ENCODE data around the gene ATP10B. TPM values are rescaled to one million over a fixed set of nuclear protein-coding genes. Genes with fewer than 3 reads are reported as not detected.

Gene ATP10B
- total RNA-seq, 2 experiments from 2014 or later: not detected

DNA sequence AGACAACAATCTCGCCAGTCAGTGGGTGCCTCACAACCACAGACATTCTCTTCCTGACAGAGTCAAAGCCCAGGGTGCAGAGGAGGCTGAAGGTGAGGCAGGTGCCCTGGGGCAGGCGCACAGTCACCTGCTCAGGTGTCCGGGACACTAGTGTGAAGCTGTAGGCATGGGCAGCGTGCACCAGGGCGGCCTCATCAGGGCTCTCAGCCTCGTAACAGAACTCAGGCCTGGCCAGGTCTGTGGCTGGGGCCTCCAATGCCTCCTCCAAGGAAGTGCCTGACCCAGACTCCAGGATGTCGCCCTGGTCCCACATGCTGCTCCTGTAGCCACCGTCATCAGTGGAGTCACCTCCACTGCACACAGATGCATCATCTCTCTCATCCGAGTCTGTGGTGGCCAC, 231.6 kb downstream of the ATP10B start:
- no peak for DNase-seq
- H3K9me3 Mint-ChIP-seq: no peaks in the 10 kb centered on the region

DNA sequence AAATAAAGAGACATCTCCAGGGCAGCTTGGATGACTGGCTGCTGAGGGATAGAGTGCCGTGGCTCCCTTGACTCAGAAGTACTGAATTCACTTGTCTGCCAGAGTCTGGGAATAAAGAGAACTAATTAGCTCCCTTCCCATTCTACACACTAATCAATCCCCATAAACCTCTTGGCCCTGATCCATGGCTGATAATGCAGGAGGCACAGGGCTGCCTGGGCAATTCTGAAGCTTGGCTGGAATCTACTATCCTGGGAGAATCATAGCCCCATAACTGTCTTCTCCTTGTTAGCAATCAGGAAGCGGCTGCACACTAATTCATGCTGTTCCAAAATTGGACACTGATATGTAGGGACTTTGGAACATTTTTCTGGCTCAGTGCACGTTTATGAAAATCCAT, 232.6 kb downstream of the ATP10B start:
- CTCF ChIA-PET: no interaction called here
- Mint-ChIP-seq H3K4me1 (no peaks in the 10 kb centered on the region), H3K9me3 (no peaks in the 10 kb centered on the region), H3K4me3 (no peak overlapping the region), H3K27me3 (peaks cover 8% of the 10 kb centered on the region), H3K36me3 (ENCODE audit: low read depth) (no peaks in the 10 kb centered on the region), H3K27ac (no peak overlapping the region)
- POLR2A ChIA-PET: no interaction called here
- no peak for DNase-seq

More for the DNA sequence above, 231.6 kb downstream of the ATP10B start:
- peaks cover 10% of the 10 kb centered on the region for H3K27me3 Mint-ChIP-seq
- H3K4me3 Mint-ChIP-seq: no peak overlapping the region
- POLR2A ChIA-PET: no interaction called here
- no peaks in the 10 kb centered on the region for H3K36me3 Mint-ChIP-seq (ENCODE audit: low read depth)
- CTCF ChIA-PET: no interaction called here
- no peaks in the 10 kb centered on the region for H3K4me1 Mint-ChIP-seq
- H3K27ac Mint-ChIP-seq: no peak overlapping the region

DNA sequence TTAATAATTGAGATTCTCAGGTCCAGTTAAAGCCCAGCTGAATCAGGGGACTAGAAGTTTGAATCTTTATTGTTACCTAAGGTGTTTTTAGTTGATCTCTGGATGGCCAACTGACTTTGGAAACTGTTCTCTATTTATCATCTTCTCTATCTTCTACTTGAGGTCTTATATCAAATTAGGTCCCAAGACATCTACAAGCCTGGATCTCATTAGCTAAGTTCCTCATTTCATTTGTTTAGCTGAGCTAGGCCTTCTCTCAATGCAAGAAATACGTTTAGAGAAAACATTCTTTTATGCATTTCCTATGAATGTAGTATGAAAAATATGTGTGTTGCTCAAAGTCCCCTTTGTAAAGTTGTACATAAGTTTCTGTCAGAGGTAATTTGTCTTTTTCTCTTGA, 233.7 kb downstream of the ATP10B start:
- H3K27ac Mint-ChIP-seq: no peak overlapping the region
- H3K36me3 Mint-ChIP-seq (ENCODE audit: low read depth): no peaks in the 10 kb centered on the region
- CTCF ChIA-PET: no interaction called here
- no peak for DNase-seq
- no peaks in the 10 kb centered on the region for H3K4me1 Mint-ChIP-seq
- H3K27me3 Mint-ChIP-seq: peaks cover 8% of the 10 kb centered on the region
- no peak overlapping the region for H3K4me3 Mint-ChIP-seq
- H3K9me3 Mint-ChIP-seq: no peaks in the 10 kb centered on the region
- POLR2A ChIA-PET: no interaction called here

- DNase-seq: no peak
- Mint-ChIP-seq H3K27me3 (peaks cover 3% of the 10 kb centered on the region), H3K4me3 (no peak overlapping the region), H3K4me1 (no peaks in the 10 kb centered on the region), H3K27ac (no peak overlapping the region), H3K9me3 (no peaks in the 10 kb centered on the region), H3K36me3 (ENCODE audit: low read depth) (no peaks in the 10 kb centered on the region)
- POLR2A ChIA-PET: no interaction called here
- CTCF ChIA-PET: no interaction called here
Measured at GRCh38 chr5:160616712-160617497, 235.1 kb downstream of the ATP10B start.

- CTCF ChIA-PET: interaction anchor here (1.2 kb wide), 1 partner anchor 176 kb away, joined by 3 read pairs; no protein-coding TSS in a partner anchor
- no peaks in the 10 kb centered on the region for H3K36me3 Mint-ChIP-seq (ENCODE audit: low read depth)
- no peaks in the 10 kb centered on the region for H3K4me1 Mint-ChIP-seq
- no peak overlapping the region for H3K27ac Mint-ChIP-seq
- DNase-seq: no peak
- POLR2A ChIA-PET: no interaction called here
- no peaks in the 10 kb centered on the region for H3K27me3 Mint-ChIP-seq
- no peak overlapping the region for H3K4me3 Mint-ChIP-seq
- no peaks in the 10 kb centered on the region for H3K9me3 Mint-ChIP-seq
Measured at GRCh38 chr5:160614136-160614535, 237.9 kb downstream of the ATP10B start.

DNA sequence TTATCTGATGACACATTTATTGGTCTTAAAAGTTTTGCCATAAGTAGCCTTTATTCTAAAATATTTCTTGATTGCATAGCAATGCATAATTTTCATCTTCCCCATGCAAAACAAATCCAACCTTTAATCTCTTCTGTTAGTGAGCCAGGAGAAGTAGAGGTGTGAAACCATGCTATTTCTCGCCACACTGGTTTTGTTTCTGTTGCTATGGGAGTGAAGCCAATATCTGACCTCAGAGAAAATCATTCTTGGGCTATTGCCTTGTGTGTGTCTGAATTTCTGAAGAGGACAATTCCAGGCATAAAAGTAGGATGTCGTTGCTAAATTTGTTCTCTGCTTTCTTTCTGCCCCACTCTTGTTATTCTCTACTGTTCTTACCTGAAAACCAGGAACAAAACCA, 246.7 kb downstream of the ATP10B start:
- POLR2A ChIA-PET: no interaction called here

GRCh38 chr5:160604484-160604883, 247.5 kb downstream of the ATP10B start:
- POLR2A ChIA-PET: no interaction called here
- no peaks in the 10 kb centered on the region for H3K9me3 Mint-ChIP-seq
- H3K4me3 Mint-ChIP-seq: no peak overlapping the region
- CTCF ChIA-PET: no interaction called here
- no peak overlapping the region for H3K27ac Mint-ChIP-seq
- H3K4me1 Mint-ChIP-seq: no peaks in the 10 kb centered on the region
- H3K36me3 Mint-ChIP-seq (ENCODE audit: low read depth): no peaks in the 10 kb centered on the region
- no peaks in the 10 kb centered on the region for H3K27me3 Mint-ChIP-seq
- no peak for DNase-seq

More for the DNA sequence above, 246.7 kb downstream of the ATP10B start:
- H3K36me3 Mint-ChIP-seq (ENCODE audit: low read depth): no peaks in the 10 kb centered on the region
- H3K9me3 Mint-ChIP-seq: no peaks in the 10 kb centered on the region
- CTCF ChIA-PET: no interaction called here
- H3K4me3 Mint-ChIP-seq: no peak overlapping the region
- H3K27ac Mint-ChIP-seq: no peak overlapping the region
- no peak for DNase-seq
- no peaks in the 10 kb centered on the region for H3K4me1 Mint-ChIP-seq
- H3K27me3 Mint-ChIP-seq: no peaks in the 10 kb centered on the region

DNA sequence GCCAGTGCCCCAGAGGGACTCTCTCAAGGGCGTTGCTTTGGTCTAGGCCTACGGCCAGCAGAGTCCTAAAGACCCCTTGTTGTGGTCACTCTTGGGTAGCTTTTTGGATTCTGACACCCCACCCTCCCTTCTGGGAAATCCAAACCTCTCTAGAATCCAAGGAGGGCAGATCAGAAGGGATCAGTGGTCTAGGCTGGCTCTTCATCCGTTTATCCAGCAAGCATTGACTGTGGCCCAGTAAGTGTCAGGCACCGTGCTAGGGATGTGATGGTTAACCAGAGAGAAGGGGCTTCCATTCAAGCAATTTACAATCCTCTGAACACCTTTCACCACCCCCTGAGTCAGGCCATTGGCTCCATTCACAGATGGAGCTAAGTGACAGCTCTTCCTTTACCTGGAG, 249.3 kb downstream of the ATP10B start:
- no peak for DNase-seq
- no peak overlapping the region for H3K4me3 Mint-ChIP-seq
- no peak overlapping the region for H3K27ac Mint-ChIP-seq
- no peaks in the 10 kb centered on the region for H3K27me3 Mint-ChIP-seq
- POLR2A ChIA-PET: no interaction called here
- H3K9me3 Mint-ChIP-seq: no peaks in the 10 kb centered on the region
- CTCF ChIA-PET: interaction anchor here (2.5 kb wide), 1 partner anchor 164 kb away, joined by 5 read pairs; no protein-coding TSS in a partner anchor
- H3K36me3 Mint-ChIP-seq (ENCODE audit: low read depth): no peaks in the 10 kb centered on the region
- no peaks in the 10 kb centered on the region for H3K4me1 Mint-ChIP-seq

DNA sequence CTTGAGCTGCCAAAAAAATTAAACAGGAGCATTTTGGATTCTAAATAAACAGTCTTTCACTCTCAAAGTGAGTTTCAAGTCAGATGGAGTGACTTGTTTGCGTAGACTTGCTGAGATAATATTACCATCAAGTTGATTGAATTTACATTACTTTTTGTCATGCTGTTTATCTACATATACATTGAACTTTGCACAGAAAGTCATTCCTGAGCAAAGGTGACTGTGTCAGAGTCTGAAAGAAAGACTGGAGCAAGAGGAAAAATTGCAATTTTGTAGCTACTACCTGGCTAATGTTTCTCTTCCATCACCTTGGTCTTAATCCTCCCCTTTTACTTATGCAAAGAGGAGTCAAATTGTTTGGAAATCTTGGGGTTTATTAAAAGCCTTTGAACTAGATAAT, 251.0 kb downstream of the ATP10B start:
- no peak for DNase-seq
- no peak overlapping the region for H3K4me3 Mint-ChIP-seq
- no peaks in the 10 kb centered on the region for H3K27me3 Mint-ChIP-seq
- POLR2A ChIA-PET: no interaction called here
- H3K4me1 Mint-ChIP-seq: no peaks in the 10 kb centered on the region
- H3K36me3 Mint-ChIP-seq (ENCODE audit: low read depth): no peaks in the 10 kb centered on the region
- CTCF ChIA-PET: interaction anchor here (2.5 kb wide), 1 partner anchor 163 kb away, joined by 5 read pairs; no protein-coding TSS in a partner anchor
- H3K27ac Mint-ChIP-seq: no peak overlapping the region
- H3K9me3 Mint-ChIP-seq: no peaks in the 10 kb centered on the region

GRCh38 chr5:160573318-160573717, 278.7 kb downstream of the ATP10B start:
- ChIA-PET CTCF (no interaction called here), POLR2A (no interaction called here)
- no peak for DNase-seq
- H3K36me3 Mint-ChIP-seq (ENCODE audit: low read depth): no peaks in the 10 kb centered on the region
- no peak overlapping the region for H3K4me3 Mint-ChIP-seq
- no peaks in the 10 kb centered on the region for H3K4me1 Mint-ChIP-seq
- H3K9me3 Mint-ChIP-seq: no peaks in the 10 kb centered on the region
- H3K27ac Mint-ChIP-seq: no peak overlapping the region
- peaks cover 1% of the 10 kb centered on the region for H3K27me3 Mint-ChIP-seq

DNA sequence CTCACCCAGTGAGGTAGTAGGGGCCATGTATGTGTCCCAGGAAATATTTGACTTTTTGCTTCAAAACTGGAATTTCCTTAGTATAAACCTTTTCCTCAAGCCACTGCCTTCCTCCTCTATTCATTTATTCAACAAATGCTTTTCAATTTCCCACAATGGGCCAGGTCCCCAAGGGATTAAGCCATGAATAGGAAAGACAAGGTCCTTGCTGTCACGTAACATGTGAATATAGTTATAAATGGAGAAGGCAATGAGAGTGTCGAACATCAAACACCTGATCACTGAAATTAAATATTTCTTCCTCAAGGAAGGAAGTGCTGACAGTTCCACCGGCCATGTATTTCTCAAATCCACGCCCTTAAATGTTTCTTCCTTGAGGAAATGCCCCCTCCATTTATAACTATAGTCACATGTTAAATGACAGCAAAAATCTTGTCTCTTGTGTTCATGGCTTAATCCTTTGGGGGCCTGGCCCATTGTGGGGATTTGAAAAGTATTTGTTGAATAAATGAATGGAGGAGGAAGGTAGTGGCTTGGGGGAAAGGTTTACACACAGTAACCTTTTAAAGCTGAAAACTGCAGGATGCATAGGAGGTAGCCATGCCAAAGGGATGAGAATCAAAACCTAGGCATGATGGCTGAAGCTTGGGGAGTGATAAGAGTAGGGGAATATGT, 284.8 kb downstream of the ATP10B start:
- Mint-ChIP-seq H3K9me3 (no peaks in the 10 kb centered on the region), H3K36me3 (ENCODE audit: low read depth) (no peaks in the 10 kb centered on the region), H3K4me3 (no peak overlapping the region), H3K4me1 (no peaks in the 10 kb centered on the region), H3K27ac (no peak overlapping the region), H3K27me3 (no peaks in the 10 kb centered on the region)
- no peak for DNase-seq
- ChIA-PET CTCF (no interaction called here), POLR2A (no interaction called here)

- Mint-ChIP-seq H3K9me3 (no peaks in the 10 kb centered on the region), H3K4me3 (no peak overlapping the region), H3K27me3 (no peaks in the 10 kb centered on the region), H3K36me3 (ENCODE audit: low read depth) (no peaks in the 10 kb centered on the region), H3K27ac (no peak overlapping the region), H3K4me1 (no peaks in the 10 kb centered on the region)
- DNase-seq: no peak
- POLR2A ChIA-PET: no interaction called here
- CTCF ChIA-PET: interaction anchor here (2.1 kb wide), 1 partner anchor 127 kb away, joined by 9 read pairs; no protein-coding TSS in a partner anchor
Measured at GRCh38 chr5:160565376-160565775, 286.6 kb downstream of the ATP10B start.

DNA sequence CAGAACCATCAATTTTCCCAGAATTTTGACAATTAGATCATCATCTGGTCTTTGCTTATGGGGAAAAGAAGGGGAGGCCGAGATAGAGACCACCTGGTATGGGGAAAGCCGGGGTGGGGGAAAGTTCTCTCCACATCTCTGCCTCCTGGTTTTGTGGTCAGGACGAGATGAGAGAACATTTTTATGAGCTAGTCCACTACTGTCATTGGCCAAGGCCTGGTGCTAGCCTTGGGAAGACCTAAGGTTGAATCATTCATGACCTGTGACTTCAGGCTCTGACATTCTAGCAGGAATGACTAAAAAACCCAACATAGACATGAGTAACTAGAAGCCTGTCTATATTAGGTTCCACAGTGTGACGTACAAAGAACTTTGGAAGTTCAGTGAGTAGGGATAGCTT, 295.2 kb downstream of the ATP10B start:
- DNase-seq: no peak
- ChIA-PET POLR2A (no interaction called here), CTCF (interaction anchor here (1.4 kb wide), 1 partner anchor 118 kb away, joined by 5 read pairs; no protein-coding TSS in a partner anchor)
- no peaks in the 10 kb centered on the region for H3K36me3 Mint-ChIP-seq (ENCODE audit: low read depth)
- no peak overlapping the region for H3K4me3 Mint-ChIP-seq
- H3K9me3 Mint-ChIP-seq: no peaks in the 10 kb centered on the region
- no peaks in the 10 kb centered on the region for H3K4me1 Mint-ChIP-seq
- no peaks in the 10 kb centered on the region for H3K27me3 Mint-ChIP-seq
- no peak overlapping the region for H3K27ac Mint-ChIP-seq

Measured in activated CD4-positive, alpha-beta memory T cell treated with anti-CD3 and anti-CD28 coated beads, Interleukin-2, amount 10 ng/mL, durations not matched to agents 7 days and 5 days (primary cell).